AG04450 (cell line): Measurements from ENCODE around the gene RPS6KA4. TPM values are rescaled to one million over a fixed set of nuclear protein-coding genes. Genes with fewer than 3 reads are reported as not detected.

Experiments used
- CTCF ChIA-PET: fragments of 300-600, 350-600 bp; formaldehyde crosslinking; extraction: SDS; loops from one replicate; lab custom pipeline; 2022; ENCODE audit warnings: antibody characterized with exemption, inconsistent platforms; lab: Charles Lee
- POLR2A ChIA-PET: fragments of 350-600 bp; formaldehyde crosslinking; extraction: SDS; loops from one replicate; lab custom pipeline; 2021; ENCODE audit warnings: antibody characterized with exemption, inconsistent platforms; lab: Yijun Ruan, JAX
- DNase-seq: peaks from one replicate; pipeline ENCODE4 v3.0.0-alpha.2; 2011; ENCODE audit warnings: low read depth, low spot score
- H3K27ac ChIP-seq: one replicate; pipeline ENCODE4 v1.5.1; 2012; ENCODE audit warnings: low read depth, low read length, control low read depth
- H3K27me3 ChIP-seq: one replicate; pipeline ENCODE4 v1.6.0; 2012; ENCODE audit warnings: low read length; ENCODE audit not compliant: control insufficient read depth, insufficient read depth
- H3K4me3 ChIP-seq: 2 replicates; pipeline ENCODE4 v1.5.1; 2011; ENCODE audit warnings: mild to moderate bottlenecking, low read depth, low read length, control low read depth
- H3K9me3 ChIP-seq: 2 replicates; pipeline ENCODE4 v1.5.1; 2012; ENCODE audit warnings: low read length; ENCODE audit not compliant: control insufficient read depth, insufficient read depth
- polyA plus RNA-seq: library from polyadenylated mRNA; depleted of rRNA; stranded (reverse); fragments of >200 nt; gene quantifications from 2 replicates; pipeline ENCODE4 v1.2.3, GENCODE V29; 2011
- TF ChIP-seq, protein P1 (sequence below): IDR thresholded peaks from 2 replicates; pipeline ENCODE4 v1.5.1; 2011; ENCODE audit warnings: low read depth, low read length, control low read depth, inconsistent platforms

The RPS6KA4 gene
- polyA plus RNA-seq, 1 experiment = 21.9 TPM

DNA sequence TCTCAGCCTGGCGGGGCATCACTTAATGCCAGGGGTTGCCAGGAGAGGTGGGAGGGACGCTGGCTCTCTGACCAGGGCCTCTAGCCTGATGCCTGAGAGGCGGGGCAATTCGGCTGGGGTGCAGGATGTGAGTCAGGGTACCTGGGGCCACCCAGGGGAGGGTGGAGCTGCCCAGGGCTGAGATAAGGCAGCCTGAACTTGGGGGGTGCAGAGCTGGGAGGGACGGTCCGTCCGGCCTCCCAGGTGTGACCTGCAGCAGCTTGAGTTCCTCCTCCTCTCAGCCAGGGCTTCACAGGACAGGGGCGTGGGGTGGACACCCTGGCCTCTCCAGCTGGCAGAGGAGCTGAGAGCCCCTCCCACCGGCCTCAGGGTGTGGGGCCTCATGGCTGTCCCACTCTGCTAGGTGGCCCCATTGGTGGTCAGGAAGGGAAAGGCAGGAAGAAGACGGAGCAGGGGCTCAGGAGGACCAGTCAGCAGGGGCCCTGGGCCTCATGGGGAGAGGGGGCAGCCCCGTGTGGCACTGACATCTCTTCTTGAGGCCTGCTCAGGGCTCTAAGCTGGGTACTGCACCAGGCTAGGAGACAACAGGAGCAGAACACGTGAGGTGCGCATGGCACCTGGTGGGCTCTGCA is 942 bp upstream of the RPS6KA4 start:
- TF ChIP-seq, protein P1, sequence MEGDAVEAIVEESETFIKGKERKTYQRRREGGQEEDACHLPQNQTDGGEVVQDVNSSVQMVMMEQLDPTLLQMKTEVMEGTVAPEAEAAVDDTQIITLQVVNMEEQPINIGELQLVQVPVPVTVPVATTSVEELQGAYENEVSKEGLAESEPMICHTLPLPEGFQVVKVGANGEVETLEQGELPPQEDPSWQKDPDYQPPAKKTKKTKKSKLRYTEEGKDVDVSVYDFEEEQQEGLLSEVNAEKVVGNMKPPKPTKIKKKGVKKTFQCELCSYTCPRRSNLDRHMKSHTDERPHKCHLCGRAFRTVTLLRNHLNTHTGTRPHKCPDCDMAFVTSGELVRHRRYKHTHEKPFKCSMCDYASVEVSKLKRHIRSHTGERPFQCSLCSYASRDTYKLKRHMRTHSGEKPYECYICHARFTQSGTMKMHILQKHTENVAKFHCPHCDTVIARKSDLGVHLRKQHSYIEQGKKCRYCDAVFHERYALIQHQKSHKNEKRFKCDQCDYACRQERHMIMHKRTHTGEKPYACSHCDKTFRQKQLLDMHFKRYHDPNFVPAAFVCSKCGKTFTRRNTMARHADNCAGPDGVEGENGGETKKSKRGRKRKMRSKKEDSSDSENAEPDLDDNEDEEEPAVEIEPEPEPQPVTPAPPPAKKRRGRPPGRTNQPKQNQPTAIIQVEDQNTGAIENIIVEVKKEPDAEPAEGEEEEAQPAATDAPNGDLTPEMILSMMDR = no peak
- CTCF ChIA-PET = interaction anchor here (4.2 to 5.8 kb wide), 2 partner anchors 16 to 55 kb away, joined by 62 to 86 read pairs; partner anchors contain the start of gene CCDC88B
- no peak overlapping the region for H3K27ac ChIP-seq

DNA sequence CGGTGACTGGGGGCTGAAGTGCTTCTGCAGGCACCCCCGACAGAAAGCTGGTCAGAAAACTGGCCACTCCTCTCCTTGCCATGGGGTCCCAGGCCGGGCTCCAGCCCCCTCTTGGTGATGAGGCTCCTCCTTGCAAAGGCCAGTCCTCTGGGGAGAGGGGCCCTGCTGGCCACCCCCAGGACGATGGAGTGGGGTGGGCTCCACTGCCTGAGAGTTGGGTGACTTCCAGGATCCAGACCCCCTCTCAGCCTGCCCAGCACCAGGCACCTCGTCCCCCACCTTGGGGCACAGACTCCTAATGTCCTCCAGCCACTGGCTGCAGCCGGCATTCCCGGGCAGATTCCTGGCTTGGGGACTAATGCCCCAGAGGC is 441 bp upstream of the RPS6KA4 start:
- Histone ChIP-seq H3K9me3 (no peaks in the 10 kb centered on the region; the same call in 1 of the 2 replicates), H3K4me3 (peak overlapping the region; percentile 58), H3K27me3 (no peaks in the 10 kb centered on the region), H3K27ac (peak overlapping the region; percentile 31)
- no peak for DNase-seq
- TF ChIP-seq, protein P1 = no peak
- POLR2A ChIA-PET = no interaction called here
- CTCF ChIA-PET = interaction anchor here (5.8 kb wide), 1 partner anchor 17 kb away, joined by 86 read pairs; the partner anchor contains the start of gene CCDC88B

More for the DNA sequence above, 942 bp upstream of the RPS6KA4 start:
- POLR2A ChIA-PET = no interaction called here
- Histone ChIP-seq H3K9me3 (no peaks in the 10 kb centered on the region; the same call in 1 of the 2 replicates), H3K4me3 (peak overlapping the region; percentile 58), H3K27me3 (no peaks in the 10 kb centered on the region)
- no peak for DNase-seq

DNA sequence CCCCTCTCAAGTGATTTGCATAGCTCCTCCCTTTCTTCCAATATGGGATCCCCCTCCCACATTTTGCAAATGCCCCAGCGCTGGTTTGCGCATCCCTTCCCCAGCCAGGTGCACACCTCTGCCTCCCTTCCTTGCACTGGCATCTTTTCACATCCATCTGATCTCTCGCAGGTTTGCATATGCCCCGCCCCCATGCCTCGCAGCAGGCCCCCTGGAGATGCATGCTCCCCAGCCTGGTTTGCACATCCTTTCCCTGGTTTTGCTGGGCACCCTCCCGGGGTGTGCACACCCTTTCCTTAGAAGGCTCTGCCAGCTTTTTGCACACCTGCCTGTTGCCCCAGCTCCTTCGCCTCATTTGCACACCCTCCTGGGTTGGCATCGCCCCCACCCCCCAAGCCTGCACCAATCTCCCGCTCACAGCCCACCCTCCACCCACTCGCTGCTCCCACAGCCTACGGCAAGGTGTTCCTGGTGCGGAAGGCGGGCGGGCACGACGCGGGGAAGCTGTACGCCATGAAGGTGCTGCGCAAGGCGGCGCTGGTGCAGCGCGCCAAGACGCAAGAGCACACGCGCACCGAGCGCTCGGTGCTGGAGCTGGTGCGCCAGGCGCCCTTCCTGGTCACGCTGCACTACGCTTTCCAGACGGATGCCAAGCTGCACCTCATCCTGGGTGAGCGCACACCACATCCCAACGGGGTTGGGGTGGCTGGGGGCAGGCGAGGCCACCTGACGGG is 917 bp downstream of the RPS6KA4 start:
- TF ChIP-seq, protein P1 = no peak
- Histone ChIP-seq H3K27me3 (no peaks in the 10 kb centered on the region), H3K4me3 (peak overlapping the region; percentile 92), H3K27ac (no peak overlapping the region), H3K9me3 (no peaks in the 10 kb centered on the region; the same call in 1 of the 2 replicates)
- CTCF ChIA-PET = interaction anchor here (0.7 to 1.7 kb wide), 3 partner anchors 17 to 85 kb away, joined by 4 to 6 read pairs (median 4); no protein-coding TSS in a partner anchor
- POLR2A ChIA-PET = no interaction called here
- no peak for DNase-seq

DNA sequence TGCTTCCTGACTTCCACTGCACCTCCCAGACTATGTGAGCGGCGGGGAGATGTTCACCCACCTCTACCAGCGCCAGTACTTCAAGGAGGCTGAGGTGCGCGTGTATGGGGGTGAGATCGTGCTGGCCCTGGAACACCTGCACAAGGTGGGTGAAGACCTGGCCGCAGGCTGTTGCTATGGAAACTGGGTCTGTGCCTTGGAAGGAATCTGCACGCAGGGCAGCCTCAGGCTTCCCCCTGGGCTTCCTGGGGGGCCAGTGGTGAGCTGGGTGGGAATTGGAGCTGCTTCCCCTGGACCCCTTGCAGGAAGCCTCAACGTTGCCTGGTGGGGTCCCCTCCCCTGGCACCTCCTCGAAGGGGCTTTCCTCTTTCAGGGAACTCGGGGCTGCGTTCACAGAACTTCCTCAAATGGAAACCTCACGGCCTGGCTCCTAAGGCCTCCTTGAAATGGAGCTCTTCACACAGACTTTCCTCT is 1.5 kb downstream of the RPS6KA4 start:
- Histone ChIP-seq H3K4me3 (peak overlapping the region; percentile 92; the same call in 1 of the 2 replicates), H3K9me3 (no peaks in the 10 kb centered on the region; the same call in 1 of the 2 replicates), H3K27me3 (no peaks in the 10 kb centered on the region), H3K27ac (no peak overlapping the region)
- TF ChIP-seq, protein P1 = no peak
- ChIA-PET CTCF (interaction anchor here (1.7 kb wide), 1 partner anchor 18 kb away, joined by 6 read pairs; no protein-coding TSS in a partner anchor), POLR2A (no interaction called here)
- DNase-seq = no peak

DNA sequence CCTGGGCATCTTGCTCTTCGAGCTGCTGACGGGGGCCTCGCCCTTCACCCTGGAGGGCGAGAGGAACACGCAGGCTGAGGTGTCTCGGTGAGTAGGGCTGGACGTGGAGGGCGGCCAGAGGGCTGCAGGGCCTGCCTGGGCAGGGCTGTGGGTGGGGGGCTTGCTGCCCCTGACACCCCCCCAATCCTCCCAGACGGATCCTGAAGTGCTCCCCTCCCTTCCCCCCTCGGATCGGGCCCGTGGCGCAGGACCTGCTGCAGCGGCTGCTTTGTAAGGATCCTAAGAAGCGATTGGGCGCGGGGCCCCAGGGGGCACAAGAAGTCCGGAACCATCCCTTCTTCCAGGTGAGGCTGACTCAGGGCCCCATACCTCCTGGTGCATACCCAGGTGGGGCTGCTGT is 2.7 kb downstream of the RPS6KA4 start:
- ChIA-PET CTCF (interaction anchor here (1.7 kb wide), 1 partner anchor 19 kb away, joined by 6 read pairs; no protein-coding TSS in a partner anchor), POLR2A (no interaction called here)
- no peaks in the 10 kb centered on the region for H3K27me3 ChIP-seq
- H3K4me3 ChIP-seq = no peak overlapping the region
- peak overlapping the region; percentile 21 for H3K27ac ChIP-seq
- TF ChIP-seq, protein P1 = no peak
- DNase-seq = no peak
- H3K9me3 ChIP-seq = no peaks in the 10 kb centered on the region; the same call in 1 of the 2 replicates
